ENCODE results near the gene TRMT10C. TPM values are rescaled to one million over a fixed set of nuclear protein-coding genes. Genes with fewer than 3 reads are reported as not detected.

Gene TRMT10C
- total RNA-seq, 1 donor from 2014 or later, result 15.1 TPM

DNA sequence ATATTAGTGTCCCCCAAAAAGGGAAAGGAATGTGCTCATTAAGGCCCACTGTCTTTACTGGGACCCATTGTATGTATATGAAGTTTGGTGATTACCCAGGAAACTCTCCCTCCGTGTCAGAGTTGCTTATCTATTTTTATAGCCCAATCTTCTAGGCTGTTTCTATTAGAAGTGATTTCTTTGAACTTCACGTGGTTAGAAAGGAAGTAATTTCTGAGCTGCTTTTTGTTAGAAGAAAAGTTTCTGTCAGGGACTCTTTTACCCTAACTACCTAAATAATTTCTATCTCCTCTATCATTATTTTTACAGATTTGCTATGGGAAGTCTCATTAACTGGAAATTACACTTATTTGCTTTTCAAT, 31.0 kb upstream of the TRMT10C start:
- DNase-seq (no peak), ATAC-seq (no peak)

DNA sequence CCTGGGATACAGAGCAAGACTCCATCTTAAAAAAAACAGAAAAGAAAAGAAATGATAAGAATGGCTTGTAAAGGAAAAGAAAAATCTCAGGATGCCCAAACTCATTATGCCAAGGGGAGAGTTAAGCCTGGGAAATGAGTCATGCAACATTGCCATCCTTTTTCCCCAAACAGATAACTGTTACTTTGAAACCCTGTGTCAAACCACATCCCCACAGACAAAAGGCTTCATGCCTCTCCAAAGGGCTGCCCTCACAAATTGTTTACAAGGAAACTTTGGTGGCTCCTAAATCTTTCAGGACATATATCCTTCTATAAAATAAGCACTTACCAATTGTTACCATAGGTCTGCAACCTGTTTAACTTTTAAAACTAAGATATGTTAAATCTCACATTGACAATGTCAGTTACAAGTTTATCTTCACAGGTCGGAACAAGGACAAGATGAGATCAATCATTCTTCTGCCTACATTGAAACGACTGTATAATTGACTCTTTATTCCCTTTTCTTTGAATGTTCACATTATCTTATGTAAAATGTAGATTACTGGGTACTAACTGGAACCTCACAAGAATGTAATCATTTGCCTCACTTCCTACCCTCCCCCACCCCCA, 30.1 kb upstream of the TRMT10C start:
- Histone ChIP-seq H3K9me3 (no peaks in the 10 kb centered on the region), H3K36me3 (no peaks in the 10 kb centered on the region), H3K4me1 (no peaks in the 10 kb centered on the region), H3K27ac (no peak overlapping the region), H3K27me3 (no peaks in the 10 kb centered on the region), H3K4me3 (no peak overlapping the region)
- DNase-seq, result no peak
- intact Hi-C loops (cut with DNase I), result no loop called here
- TF ChIP-seq, protein P1, sequence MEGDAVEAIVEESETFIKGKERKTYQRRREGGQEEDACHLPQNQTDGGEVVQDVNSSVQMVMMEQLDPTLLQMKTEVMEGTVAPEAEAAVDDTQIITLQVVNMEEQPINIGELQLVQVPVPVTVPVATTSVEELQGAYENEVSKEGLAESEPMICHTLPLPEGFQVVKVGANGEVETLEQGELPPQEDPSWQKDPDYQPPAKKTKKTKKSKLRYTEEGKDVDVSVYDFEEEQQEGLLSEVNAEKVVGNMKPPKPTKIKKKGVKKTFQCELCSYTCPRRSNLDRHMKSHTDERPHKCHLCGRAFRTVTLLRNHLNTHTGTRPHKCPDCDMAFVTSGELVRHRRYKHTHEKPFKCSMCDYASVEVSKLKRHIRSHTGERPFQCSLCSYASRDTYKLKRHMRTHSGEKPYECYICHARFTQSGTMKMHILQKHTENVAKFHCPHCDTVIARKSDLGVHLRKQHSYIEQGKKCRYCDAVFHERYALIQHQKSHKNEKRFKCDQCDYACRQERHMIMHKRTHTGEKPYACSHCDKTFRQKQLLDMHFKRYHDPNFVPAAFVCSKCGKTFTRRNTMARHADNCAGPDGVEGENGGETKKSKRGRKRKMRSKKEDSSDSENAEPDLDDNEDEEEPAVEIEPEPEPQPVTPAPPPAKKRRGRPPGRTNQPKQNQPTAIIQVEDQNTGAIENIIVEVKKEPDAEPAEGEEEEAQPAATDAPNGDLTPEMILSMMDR (IDR thresholded peaks at IDR 0.05), result no peak
- no peak for ATAC-seq

More for the DNA sequence above, 31.0 kb upstream of the TRMT10C start:
- Histone ChIP-seq H3K4me1 (no peaks in the 10 kb centered on the region), H3K4me3 (no peak overlapping the region), H3K27me3 (no peaks in the 10 kb centered on the region), H3K27ac (no peak overlapping the region), H3K36me3 (no peaks in the 10 kb centered on the region), H3K9me3 (no peaks in the 10 kb centered on the region)
- TF ChIP-seq, protein P1 (IDR thresholded peaks at IDR 0.05), result no peak
- intact Hi-C loops (cut with DNase I), result no loop called here

DNA sequence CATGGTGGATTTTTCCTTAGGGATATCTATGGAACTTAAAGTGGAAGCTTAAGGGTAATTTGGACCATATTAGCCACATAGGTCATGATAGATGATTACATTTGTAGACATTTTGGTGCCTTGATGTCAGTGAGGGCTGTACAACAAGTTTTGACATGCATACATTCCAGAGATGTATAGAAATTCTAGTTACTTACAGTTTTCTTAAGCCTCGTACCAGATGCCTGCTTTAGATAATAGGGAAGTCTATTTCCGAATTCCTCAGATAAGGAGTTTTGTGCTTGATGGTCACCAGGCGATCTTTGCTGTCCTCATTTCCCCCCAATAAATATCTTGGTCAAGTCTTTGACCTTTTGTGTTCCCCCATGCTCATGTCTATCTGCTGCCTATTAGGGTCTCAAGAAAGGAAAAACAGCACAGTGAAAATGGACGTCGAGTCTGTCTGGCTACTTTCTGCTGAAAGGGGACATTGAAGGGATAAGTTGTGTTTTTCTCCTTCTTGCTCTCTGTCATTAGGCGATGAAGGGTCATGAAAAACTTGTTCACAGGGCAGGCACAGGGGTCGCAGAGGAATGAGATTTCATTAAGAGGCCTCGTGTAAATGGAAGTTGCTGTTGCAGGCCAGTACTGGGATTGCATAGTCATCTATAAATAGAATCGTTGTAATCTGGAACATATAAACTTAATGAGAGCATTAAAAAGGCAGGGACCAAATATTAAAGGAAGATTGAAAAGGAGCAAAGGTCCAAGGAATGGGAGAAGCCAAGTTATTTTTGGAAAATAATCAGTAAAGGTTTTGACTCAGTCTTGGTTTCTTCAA, 28.7 kb upstream of the TRMT10C start:
- Histone ChIP-seq H3K27me3 (no peaks in the 10 kb centered on the region), H3K9me3 (no peaks in the 10 kb centered on the region)
- TF ChIP-seq, protein P1 (IDR thresholded peaks at IDR 0.05), result no peak

DNA sequence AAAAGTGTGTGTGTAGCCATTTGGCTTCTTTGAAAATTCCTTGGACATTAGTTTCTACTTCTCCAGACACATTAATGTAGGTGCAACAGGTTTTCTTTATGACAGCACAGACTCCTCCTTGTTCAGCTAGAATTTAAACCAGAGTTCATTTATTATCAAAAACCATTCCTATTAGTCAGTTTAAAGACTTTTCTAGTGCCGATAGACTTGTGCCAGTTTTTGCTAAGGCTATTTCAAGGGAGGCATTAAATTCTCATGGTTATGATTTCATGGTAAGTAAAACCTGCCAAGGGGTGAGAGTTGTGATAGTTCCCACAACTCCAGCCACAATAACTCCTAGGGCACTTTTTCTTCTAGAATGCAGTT, 28.1 kb upstream of the TRMT10C start:
- Histone ChIP-seq H3K36me3 (no peaks in the 10 kb centered on the region), H3K4me3 (no peak overlapping the region), H3K27ac (no peak overlapping the region), H3K27me3 (no peaks in the 10 kb centered on the region), H3K4me1 (no peaks in the 10 kb centered on the region), H3K9me3 (no peaks in the 10 kb centered on the region)
- TF ChIP-seq, protein P1 (IDR thresholded peaks at IDR 0.05), result no peak
- intact Hi-C loops (cut with DNase I), result no loop called here
- no peak for DNase-seq
- no peak for ATAC-seq

More for the DNA sequence above, 28.7 kb upstream of the TRMT10C start:
- ATAC-seq (no peak), DNase-seq (no peak)
- intact Hi-C loops (cut with DNase I), result no loop called here
- H3K4me3 ChIP-seq, result no peak overlapping the region
- no peaks in the 10 kb centered on the region for H3K4me1 ChIP-seq
- H3K36me3 ChIP-seq, result no peaks in the 10 kb centered on the region
- no peak overlapping the region for H3K27ac ChIP-seq

DNA sequence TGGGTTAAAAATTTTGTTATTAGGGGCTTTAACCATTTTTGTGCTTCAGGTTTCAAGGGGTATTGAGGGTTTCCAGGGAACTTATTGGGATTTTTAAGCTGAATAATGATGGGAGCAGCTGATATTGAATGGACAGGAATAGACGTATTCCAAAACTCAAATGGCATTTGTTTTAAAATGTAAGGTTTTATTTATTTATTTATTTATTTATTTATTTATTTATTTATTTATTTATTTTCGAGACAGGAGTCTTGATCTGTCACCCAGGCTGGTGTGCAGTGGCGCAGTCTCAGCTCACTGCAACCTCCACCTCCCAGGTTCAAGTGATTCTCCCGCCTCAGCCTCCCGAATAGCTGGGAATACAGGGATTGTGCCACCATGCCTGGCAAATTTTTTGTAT, 26.4 kb upstream of the TRMT10C start:
- H3K9me3 ChIP-seq, result no peaks in the 10 kb centered on the region
- DNase-seq, result no peak
- H3K36me3 ChIP-seq, result no peaks in the 10 kb centered on the region
- no peaks in the 10 kb centered on the region for H3K27me3 ChIP-seq
- ATAC-seq, result no peak
- H3K4me3 ChIP-seq, result no peak overlapping the region
- intact Hi-C loops (cut with DNase I), result no loop called here
- H3K27ac ChIP-seq, result no peak overlapping the region
- TF ChIP-seq, protein P1 (IDR thresholded peaks at IDR 0.05), result no peak
- no peaks in the 10 kb centered on the region for H3K4me1 ChIP-seq

Measured in upper lobe of right lung (tissue), 1 donor.